ENCODE data around the gene ZNF766. TPM values are rescaled to one million over a fixed set of nuclear protein-coding genes. Genes with fewer than 3 reads are reported as not detected.

Gene ZNF766
- polyA plus RNA-seq, 1 donor (not counting 4 experiments of a cell fraction or from before 2014, with no cell fraction given), result 10.6 TPM

GRCh38 chr19:52331757-52332156 is 62.4 kb downstream of the ZNF766 start:
- H3K9ac ChIP-seq (ENCODE audit: control insufficient read depth, extremely low read depth, insufficient read depth, low read length), result no peak overlapping the region
- H3K27ac ChIP-seq (ENCODE audit: control insufficient read depth, insufficient read depth, low read length), result no peak overlapping the region
- no peaks in the 10 kb centered on the region for H3K36me3 ChIP-seq (ENCODE audit: control insufficient read depth in 2 of 2, extremely low read depth in 1 of 2, insufficient read depth in 2 of 2, low read length in 2 of 2)
- H3K4me2 ChIP-seq (ENCODE audit: control insufficient read depth, extremely low read depth, insufficient read depth, low read depth, low read length), result no peak overlapping the region
- H3K27me3 ChIP-seq (ENCODE audit: control insufficient read depth, extremely low read depth, insufficient read depth, low read length), result no peaks in the 10 kb centered on the region
- H3K4me1 ChIP-seq (ENCODE audit: control insufficient read depth, extremely low read depth, insufficient read depth, low read length), result peaks cover 2% of the 10 kb centered on the region
- H3K79me2 ChIP-seq (ENCODE audit: control insufficient read depth, insufficient read depth, low read length), result no peaks in the 10 kb centered on the region
- no peak for FAIRE-seq
- TF ChIP-seq, protein P1, sequence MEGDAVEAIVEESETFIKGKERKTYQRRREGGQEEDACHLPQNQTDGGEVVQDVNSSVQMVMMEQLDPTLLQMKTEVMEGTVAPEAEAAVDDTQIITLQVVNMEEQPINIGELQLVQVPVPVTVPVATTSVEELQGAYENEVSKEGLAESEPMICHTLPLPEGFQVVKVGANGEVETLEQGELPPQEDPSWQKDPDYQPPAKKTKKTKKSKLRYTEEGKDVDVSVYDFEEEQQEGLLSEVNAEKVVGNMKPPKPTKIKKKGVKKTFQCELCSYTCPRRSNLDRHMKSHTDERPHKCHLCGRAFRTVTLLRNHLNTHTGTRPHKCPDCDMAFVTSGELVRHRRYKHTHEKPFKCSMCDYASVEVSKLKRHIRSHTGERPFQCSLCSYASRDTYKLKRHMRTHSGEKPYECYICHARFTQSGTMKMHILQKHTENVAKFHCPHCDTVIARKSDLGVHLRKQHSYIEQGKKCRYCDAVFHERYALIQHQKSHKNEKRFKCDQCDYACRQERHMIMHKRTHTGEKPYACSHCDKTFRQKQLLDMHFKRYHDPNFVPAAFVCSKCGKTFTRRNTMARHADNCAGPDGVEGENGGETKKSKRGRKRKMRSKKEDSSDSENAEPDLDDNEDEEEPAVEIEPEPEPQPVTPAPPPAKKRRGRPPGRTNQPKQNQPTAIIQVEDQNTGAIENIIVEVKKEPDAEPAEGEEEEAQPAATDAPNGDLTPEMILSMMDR (optimal IDR thresholded peaks at IDR 0.05 in 1 of 3, IDR thresholded peaks at IDR 0.05 in 1 of 3, conservative IDR thresholded peaks at IDR 0.05 in 1 of 3; ENCODE audit: extremely low read depth in 1 of 3, insufficient read depth in 2 of 3, low read length in 3 of 3), result no peak
- TF ChIP-seq EZH2 (IDR thresholded peaks at IDR 0.05; ENCODE audit: low read length), result no peak
- no peaks in the 10 kb centered on the region for H3K9me1 ChIP-seq (ENCODE audit: control insufficient read depth, extremely low read depth, insufficient read depth, low read length)
- no peaks in the 10 kb centered on the region for H4K20me1 ChIP-seq (ENCODE audit: control insufficient read depth, extremely low read depth, insufficient read depth, low read length)
- dilution Hi-C loops (cut with MboI; ENCODE audit: extremely low pct_ligation_motif_present, low sequenced_read_pairs), result no loop called here
- no peak for DNase-seq (ENCODE audit: low read depth, low spot score)
- H3K4me3 ChIP-seq (ENCODE audit: control insufficient read depth in 2 of 3, extremely low read depth in 1 of 3, insufficient read depth in 2 of 3, low read depth in 1 of 3, low read length in 3 of 3), result no peak overlapping the region
- H3K9me3 ChIP-seq (ENCODE audit: control insufficient read depth, low read depth, low read length), result peaks cover 10% of the 10 kb centered on the region
- H2AFZ ChIP-seq (ENCODE audit: control insufficient read depth, low read length), result no peak overlapping the region

GRCh38 chr19:52335768-52336116 is 66.4 kb downstream of the ZNF766 start:
- H4K20me1 ChIP-seq (ENCODE audit: control insufficient read depth, extremely low read depth, insufficient read depth, low read length), result no peaks in the 10 kb centered on the region
- FAIRE-seq, result no peak
- H3K27ac ChIP-seq (ENCODE audit: control insufficient read depth, insufficient read depth, low read length), result no peak overlapping the region
- DNase-seq (ENCODE audit: low read depth, low spot score), result no peak
- H3K36me3 ChIP-seq (ENCODE audit: control insufficient read depth in 2 of 2, extremely low read depth in 1 of 2, insufficient read depth in 2 of 2, low read length in 2 of 2), result no peaks in the 10 kb centered on the region
- no peaks in the 10 kb centered on the region for H3K9me1 ChIP-seq (ENCODE audit: control insufficient read depth, extremely low read depth, insufficient read depth, low read length)
- peak overlapping the region; percentile 82 for H3K9ac ChIP-seq (ENCODE audit: control insufficient read depth, extremely low read depth, insufficient read depth, low read length)
- no peaks in the 10 kb centered on the region for H3K27me3 ChIP-seq (ENCODE audit: control insufficient read depth, extremely low read depth, insufficient read depth, low read length)
- no peaks in the 10 kb centered on the region for H3K79me2 ChIP-seq (ENCODE audit: control insufficient read depth, insufficient read depth, low read length)
- H3K4me3 ChIP-seq (ENCODE audit: control insufficient read depth in 2 of 3, extremely low read depth in 1 of 3, insufficient read depth in 2 of 3, low read depth in 1 of 3, low read length in 3 of 3), result peak overlapping the region; percentile 79 to 84 (median 80)
- dilution Hi-C loops (cut with MboI; ENCODE audit: extremely low pct_ligation_motif_present, low sequenced_read_pairs), result no loop called here
- peak overlapping the region; percentile 67 for H3K4me2 ChIP-seq (ENCODE audit: control insufficient read depth, extremely low read depth, insufficient read depth, low read depth, low read length)
- peaks cover 10% of the 10 kb centered on the region for H3K9me3 ChIP-seq (ENCODE audit: control insufficient read depth, low read depth, low read length)
- no peak for TF ChIP-seq EZH2 (IDR thresholded peaks at IDR 0.05; ENCODE audit: low read length)
- TF ChIP-seq, protein P1 (optimal IDR thresholded peaks at IDR 0.05 in 1 of 3, IDR thresholded peaks at IDR 0.05 in 1 of 3, conservative IDR thresholded peaks at IDR 0.05 in 1 of 3; ENCODE audit: extremely low read depth in 1 of 3, insufficient read depth in 2 of 3, low read length in 3 of 3), result no peak
- peaks cover 2% of the 10 kb centered on the region for H3K4me1 ChIP-seq (ENCODE audit: control insufficient read depth, extremely low read depth, insufficient read depth, low read length)
- H2AFZ ChIP-seq (ENCODE audit: control insufficient read depth, low read length), result peak overlapping the region; percentile 90

All from keratinocyte (primary cell).